ENCODE data around the gene WASF2. TPM values are rescaled to one million over a fixed set of nuclear protein-coding genes. Genes with fewer than 3 reads are reported as not detected.

The WASF2 gene
- total RNA-seq, 6 experiments from 2014 or later: 18.4 to 38.1 (median 26.5) TPM

DNA sequence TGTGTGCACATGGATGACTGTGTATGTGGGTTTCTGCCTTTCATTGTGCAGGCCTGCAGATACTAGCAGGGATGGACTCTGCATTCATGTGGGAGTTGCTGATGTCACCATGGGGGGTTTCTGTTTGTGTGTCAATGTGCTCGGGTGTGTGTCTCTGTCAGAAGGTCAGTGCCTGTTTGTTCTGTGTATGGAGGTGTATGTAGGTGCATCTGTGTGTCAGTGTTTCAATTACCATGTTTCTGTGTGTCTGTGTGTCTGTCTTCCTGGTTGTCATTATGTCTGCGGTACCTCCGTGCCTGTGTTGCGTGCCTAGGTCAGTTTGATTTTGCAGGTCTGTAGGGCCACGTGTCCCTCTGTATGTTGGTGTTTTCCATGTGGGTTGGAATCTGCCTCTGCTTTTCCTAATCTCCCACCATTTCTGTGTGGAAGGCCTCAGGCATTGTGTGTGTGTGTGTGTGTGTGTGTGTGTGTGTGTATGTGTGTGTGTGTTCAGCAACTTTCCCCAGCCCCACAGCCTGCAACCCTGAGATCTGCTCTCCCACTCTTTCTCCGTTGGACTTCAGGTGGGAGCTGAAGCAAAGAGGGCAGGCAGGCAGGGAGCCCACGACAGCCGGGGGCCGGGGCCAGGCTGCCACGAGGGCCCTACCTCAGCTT lies 36.7 kb upstream of the WASF2 start:
- Histone ChIP-seq H3K4me3 (no peak overlapping the region), H3K4me1 (peaks cover 0 to 11% (median 0%) of the 10 kb centered on the region in 4 donors), H3K27ac (no peak overlapping the region), H3K27me3 (no peaks in the 10 kb centered on the region), H3K9me3 (no peaks in the 10 kb centered on the region), H3K36me3 (no peaks in the 10 kb centered on the region)
- TF ChIP-seq, protein P1, sequence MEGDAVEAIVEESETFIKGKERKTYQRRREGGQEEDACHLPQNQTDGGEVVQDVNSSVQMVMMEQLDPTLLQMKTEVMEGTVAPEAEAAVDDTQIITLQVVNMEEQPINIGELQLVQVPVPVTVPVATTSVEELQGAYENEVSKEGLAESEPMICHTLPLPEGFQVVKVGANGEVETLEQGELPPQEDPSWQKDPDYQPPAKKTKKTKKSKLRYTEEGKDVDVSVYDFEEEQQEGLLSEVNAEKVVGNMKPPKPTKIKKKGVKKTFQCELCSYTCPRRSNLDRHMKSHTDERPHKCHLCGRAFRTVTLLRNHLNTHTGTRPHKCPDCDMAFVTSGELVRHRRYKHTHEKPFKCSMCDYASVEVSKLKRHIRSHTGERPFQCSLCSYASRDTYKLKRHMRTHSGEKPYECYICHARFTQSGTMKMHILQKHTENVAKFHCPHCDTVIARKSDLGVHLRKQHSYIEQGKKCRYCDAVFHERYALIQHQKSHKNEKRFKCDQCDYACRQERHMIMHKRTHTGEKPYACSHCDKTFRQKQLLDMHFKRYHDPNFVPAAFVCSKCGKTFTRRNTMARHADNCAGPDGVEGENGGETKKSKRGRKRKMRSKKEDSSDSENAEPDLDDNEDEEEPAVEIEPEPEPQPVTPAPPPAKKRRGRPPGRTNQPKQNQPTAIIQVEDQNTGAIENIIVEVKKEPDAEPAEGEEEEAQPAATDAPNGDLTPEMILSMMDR (IDR thresholded peaks at IDR 0.05): no peak
- TF ChIP-seq POLR2A (IDR thresholded peaks at IDR 0.05): no peak
- DNase-seq (no peak), ATAC-seq (no peak)
- intact Hi-C loops (cut with DNase I): no loop called here
- 40% methylated on average over 3 of the region's 10 CpGs for WGBS (ENCODE audit: insufficient coverage, low coverage, low lambda C conversion rate, missing lambda C conversion rate)

DNA sequence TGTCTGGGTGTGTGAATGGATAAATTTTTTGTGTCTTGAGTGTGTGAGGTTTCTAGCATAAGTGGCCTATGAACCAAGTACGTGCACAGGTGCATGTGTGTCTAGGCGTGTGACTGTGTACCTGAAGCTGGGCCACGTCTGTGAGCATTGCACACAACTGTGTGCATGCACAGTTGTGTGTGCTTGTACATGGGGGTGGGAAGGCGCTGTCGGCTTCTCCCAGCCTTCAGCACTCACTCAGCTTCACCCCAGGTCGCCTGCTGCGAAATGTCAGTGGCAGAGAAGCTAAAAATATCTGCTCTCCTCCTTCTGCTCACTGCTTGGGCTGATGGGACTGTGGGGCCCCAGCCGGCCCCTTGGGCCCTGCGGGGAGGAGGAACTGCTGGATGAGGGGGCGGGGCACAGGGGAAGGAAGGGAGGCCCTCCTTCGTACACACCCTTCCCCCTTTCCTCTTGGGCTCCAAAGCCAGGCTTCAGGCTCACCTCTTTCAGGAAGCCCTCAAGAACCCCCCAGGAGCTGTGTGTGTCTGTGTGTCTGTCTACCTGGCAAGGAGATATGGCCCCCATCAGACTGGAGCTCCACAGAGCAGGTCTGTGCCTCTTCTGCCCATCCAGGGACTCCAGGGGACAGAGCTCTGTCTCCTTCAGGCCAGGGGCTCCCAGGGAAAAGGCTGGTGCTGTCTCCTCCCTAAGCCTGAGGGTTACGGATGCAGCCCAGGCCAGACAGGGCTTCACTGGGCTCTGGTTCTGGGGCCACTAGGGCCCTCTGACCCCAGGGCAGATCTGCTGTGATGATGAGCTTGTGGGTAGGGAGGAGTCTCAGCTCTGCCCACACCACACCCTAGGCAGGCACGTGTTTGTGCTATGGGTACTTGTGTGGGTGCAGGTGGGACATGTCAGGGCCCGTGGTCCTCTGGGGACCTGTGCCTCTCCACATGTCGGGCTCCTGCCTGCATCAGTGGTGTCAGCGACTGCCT lies 35.6 kb upstream of the WASF2 start:
- Histone ChIP-seq H3K4me3 (peak overlapping the region in 1 of 3 donors; percentile 6), H3K9me3 (no peaks in the 10 kb centered on the region), H3K27me3 (no peaks in the 10 kb centered on the region), H3K4me1 (peaks cover 0 to 11% (median 2%) of the 10 kb centered on the region in 4 donors), H3K27ac (peak overlapping the region in 1 of 3 donors; percentile 37), H3K36me3 (no peaks in the 10 kb centered on the region)
- 46% methylated on average over 7 of the region's 16 CpGs for WGBS (ENCODE audit: insufficient coverage, low coverage, low lambda C conversion rate, missing lambda C conversion rate)
- intact Hi-C loops (cut with DNase I): no loop called here
- TF ChIP-seq, protein P1 (IDR thresholded peaks at IDR 0.05): no peak
- TF ChIP-seq POLR2A (IDR thresholded peaks at IDR 0.05): no peak
- ATAC-seq (peak; percentile 12 to 68 (median 58)), DNase-seq (peak in 1 of 3 donors; percentile 53)

DNA sequence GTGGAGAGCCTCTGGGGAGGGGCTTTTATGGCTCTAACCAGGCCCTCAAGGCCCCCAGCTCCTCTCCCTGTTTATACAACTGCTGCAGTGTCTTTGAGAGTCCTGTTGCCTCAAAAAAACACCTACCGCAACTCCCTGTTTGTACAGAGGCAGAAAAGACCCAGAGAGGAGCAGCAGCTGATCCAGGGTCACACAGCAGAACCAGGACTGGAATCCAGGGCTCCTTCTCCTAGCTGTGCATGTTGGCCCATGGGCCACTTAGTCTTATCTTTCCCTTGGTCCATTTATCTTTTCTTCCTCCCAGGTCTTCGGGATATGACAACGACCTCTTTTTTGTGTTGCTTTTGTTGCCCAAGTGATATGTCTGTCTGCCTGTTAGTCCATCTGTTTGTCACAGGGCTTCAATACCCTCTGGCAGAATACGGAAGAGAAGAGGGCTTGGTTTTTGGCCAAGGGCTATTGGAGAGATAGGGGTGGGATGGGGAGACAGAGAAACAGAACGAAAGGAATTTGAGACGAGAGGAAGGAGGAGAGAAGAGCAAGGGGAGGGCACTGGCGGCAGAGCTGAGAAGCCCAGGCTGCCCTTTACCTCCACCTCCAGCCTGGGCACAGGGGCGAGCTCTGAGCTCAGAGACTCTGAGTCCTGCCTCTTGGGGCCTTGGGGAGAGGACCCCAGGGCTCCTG lies 33.5 kb upstream of the WASF2 start:
- intact Hi-C loops (cut with DNase I): no loop called here
- no peaks in the 10 kb centered on the region for H3K27me3 ChIP-seq
- no peak overlapping the region for H3K4me3 ChIP-seq
- H3K27ac ChIP-seq: no peak overlapping the region
- ATAC-seq (no peak), DNase-seq (no peak)
- peaks cover 0 to 16% (median 5%) of the 10 kb centered on the region in 4 donors for H3K4me1 ChIP-seq
- TF ChIP-seq, protein P1 (IDR thresholded peaks at IDR 0.05): no peak
- TF ChIP-seq POLR2A (IDR thresholded peaks at IDR 0.05): no peak
- no peaks in the 10 kb centered on the region for H3K36me3 ChIP-seq
- H3K9me3 ChIP-seq: no peaks in the 10 kb centered on the region
- 68% methylated on average over 7 of the region's 8 CpGs for WGBS (ENCODE audit: insufficient coverage, low coverage, low lambda C conversion rate, missing lambda C conversion rate)

DNA sequence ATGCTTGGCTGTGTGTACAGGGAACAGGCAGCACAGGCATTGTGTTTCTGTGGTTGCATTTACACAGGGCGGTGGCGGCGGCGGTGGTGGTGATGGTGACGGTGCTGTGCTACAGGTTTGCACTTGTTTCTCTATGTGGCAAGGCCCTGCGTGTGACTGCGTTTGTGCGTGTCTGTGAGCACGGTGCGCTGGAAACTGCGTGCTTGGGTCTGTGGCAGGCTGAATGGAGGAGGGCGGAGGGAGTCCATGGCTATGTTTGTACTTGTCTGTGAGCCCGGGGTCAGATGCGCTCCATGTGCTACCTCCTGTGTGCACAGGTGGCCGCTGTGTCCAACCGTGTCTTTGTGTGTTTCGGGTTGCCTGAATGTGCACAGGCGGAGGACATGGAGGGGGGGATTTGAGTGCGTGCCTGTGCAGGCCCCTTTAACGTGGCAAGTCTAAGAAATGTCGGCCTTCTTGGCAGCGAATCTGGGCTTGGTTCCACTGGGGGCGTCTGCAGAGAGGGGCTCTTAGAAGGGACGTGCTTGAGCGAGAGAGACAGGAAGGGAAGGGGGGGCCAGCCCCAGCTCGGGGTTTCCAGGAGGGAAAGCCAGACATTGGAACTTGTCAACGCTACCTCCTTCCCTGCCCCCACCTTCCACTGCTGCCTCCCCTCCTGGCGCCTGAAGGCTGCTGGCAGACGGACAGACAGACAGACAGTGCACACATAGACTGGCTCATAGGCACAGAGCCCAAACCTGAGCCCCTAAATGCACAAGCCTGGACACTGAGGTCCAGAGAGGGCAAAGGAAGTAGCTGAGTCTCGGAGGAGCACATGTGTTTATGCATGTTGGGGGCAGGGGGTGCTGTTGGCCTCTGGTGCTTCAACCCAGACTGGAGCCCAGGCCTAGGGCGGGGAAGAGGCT lies 32.7 kb upstream of the WASF2 start:
- H3K9me3 ChIP-seq: no peaks in the 10 kb centered on the region
- no peaks in the 10 kb centered on the region for H3K27me3 ChIP-seq
- H3K4me1 ChIP-seq: peaks cover 0 to 10% (median 4%) of the 10 kb centered on the region in 4 donors
- H3K27ac ChIP-seq: no peak overlapping the region
- DNase-seq (no peak), ATAC-seq (no peak)
- intact Hi-C loops (cut with DNase I): no loop called here
- 49% methylated on average over 9 of the region's 31 CpGs for WGBS (ENCODE audit: insufficient coverage, low coverage, low lambda C conversion rate, missing lambda C conversion rate)
- no peak overlapping the region for H3K4me3 ChIP-seq
- no peaks in the 10 kb centered on the region for H3K36me3 ChIP-seq
- TF ChIP-seq, protein P1 (IDR thresholded peaks at IDR 0.05): no peak
- TF ChIP-seq POLR2A (IDR thresholded peaks at IDR 0.05): no peak

Data from right lobe of liver (tissue), 6 donors.